CD14-positive monocyte (primary cell): ENCODE measurements around the gene NPEPL1. TPM values are rescaled to one million over a fixed set of nuclear protein-coding genes. Genes with fewer than 3 reads are reported as not detected.
A peak's percentile ranks its signal among the peaks of the same experiment; 100 is the strongest.
"Not testable (repeated sequence)": the region's sequence is repeated elsewhere in the genome, so short reads cannot be mapped to it uniquely, and the experiment has no call there.

Source experiments
- DNase-seq, 3 donors: peaks; one replicate each; pipeline ENCODE4 v3.0.0-alpha.2; 2011 to 2022
- H2AFZ ChIP-seq: 2 replicates; pipeline ENCODE4 v1.6.0; 2012; ENCODE audit warnings: mild to moderate bottlenecking, low read depth, low read length, inconsistent platforms; ENCODE audit not compliant: insufficient read depth, poor library complexity, severe bottlenecking
- H3K27ac ChIP-seq, 2 donors: 1 replicate in 1 of 2; 2 replicates in 1 of 2; pipeline ENCODE4 v1.5.1; 2012 to 2013; ENCODE audit warnings: low read length in 2 of 2, control low read depth in 1 of 2, inconsistent platforms in 1 of 2, low read depth in 1 of 2, mild to moderate bottlenecking in 1 of 2
- H3K27me3 ChIP-seq, 2 donors: one replicate each; pipeline versions ENCODE4 v1.6.0 to v1.6.1; 2011 to 2013; ENCODE audit warnings: low read length in 2 of 2; ENCODE audit not compliant: control insufficient read depth in 2 of 2, insufficient read depth in 2 of 2
- H3K36me3 ChIP-seq, 2 donors: replicated peaks in 1 of 2; 1 replicate in 1 of 2; 2 replicates in 1 of 2; pipeline versions ENCODE4 v1.5.1 to v1.6.1; 2012 to 2013; ENCODE audit warnings: low read length in 2 of 2, control low read depth in 1 of 2, inconsistent platforms in 1 of 2, mild to moderate bottlenecking in 1 of 2; ENCODE audit not compliant: insufficient read depth in 2 of 2, control insufficient read depth in 1 of 2
- H3K4me1 ChIP-seq, 2 donors: 1 replicate in 1 of 2; 2 replicates in 1 of 2; pipeline versions ENCODE4 v1.5.1 to v1.6.1; 2012 to 2013; ENCODE audit warnings: low read length in 2 of 2, control low read depth in 1 of 2, inconsistent platforms in 1 of 2, mild to moderate bottlenecking in 1 of 2, moderate library complexity in 1 of 2; ENCODE audit not compliant: insufficient read depth in 2 of 2, control insufficient read depth in 1 of 2
- H3K4me2 ChIP-seq: replicated peaks from 2 replicates; pipeline ENCODE3; 2012; ENCODE audit warnings: low read length, moderate library complexity, mild to moderate bottlenecking; ENCODE audit not compliant: poor library complexity, severe bottlenecking; ENCODE audit errors: extremely low read depth
- H3K4me3 ChIP-seq, 3 experiments: fragments of 200-600 bp in 1 of 3; sonication (generic) in 1 of 3; replicated peaks in 1 of 3; 1 replicate in 2 of 3; 2 replicates in 1 of 3; pipeline ENCODE4 v1.5.1; 2011 to 2013; ENCODE audit warnings: low read length in 3 of 3, mild to moderate bottlenecking in 3 of 3, control low read depth in 2 of 3, low read depth in 2 of 3, inconsistent platforms in 1 of 3, moderate library complexity in 1 of 3
- H3K79me2 ChIP-seq: 2 replicates; pipeline ENCODE4 v1.6.0; 2012; ENCODE audit warnings: mild to moderate bottlenecking, control low read depth, inconsistent platforms, low read length, moderate library complexity; ENCODE audit not compliant: insufficient read depth
- H3K9ac ChIP-seq: 2 replicates; pipeline ENCODE4 v1.6.0; 2017; ENCODE audit warnings: low read length, mild to moderate bottlenecking; ENCODE audit not compliant: insufficient read depth, poor library complexity, severe bottlenecking
- H3K9me3 ChIP-seq, 2 donors: replicated peaks in 1 of 2; 1 replicate in 1 of 2; 2 replicates in 1 of 2; pipeline versions ENCODE4 v1.5.1 to v1.6.1; 2012 to 2013; ENCODE audit warnings: low read length in 2 of 2, control low read depth in 1 of 2; ENCODE audit not compliant: control insufficient read depth in 1 of 2, insufficient read depth in 1 of 2
- H4K20me1 ChIP-seq: 2 replicates; pipeline ENCODE4 v1.6.0; 2012; ENCODE audit warnings: mild to moderate bottlenecking, low read length, control low read depth, moderate library complexity; ENCODE audit not compliant: insufficient read depth
- H3K27ac Mint-ChIP-seq, 7 donors: one replicate each; pipeline ENCODE4 v1.8.0; 2020; ENCODE audit warnings: mild to moderate bottlenecking in 7 of 7, mixed read lengths in 7 of 7, moderate library complexity in 6 of 7, inconsistent platforms in 2 of 7
- H3K27me3 Mint-ChIP-seq, 3 donors: one replicate each; pipeline ENCODE4 v1.8.0; 2021 to 2022; ENCODE audit warnings: low read depth in 3 of 3, mild to moderate bottlenecking in 3 of 3, mixed read lengths in 3 of 3, moderate library complexity in 3 of 3, inconsistent platforms in 1 of 3
- H3K36me3 Mint-ChIP-seq, 2 donors: one replicate each; pipeline ENCODE4 v1.8.0; 2020; ENCODE audit warnings: mixed read lengths in 2 of 2, inconsistent platforms in 1 of 2, mild to moderate bottlenecking in 1 of 2
- H3K4me1 Mint-ChIP-seq: one replicate; pipeline ENCODE4 v1.8.0; 2020; ENCODE audit warnings: mild to moderate bottlenecking, mixed read lengths
- H3K4me3 Mint-ChIP-seq, 2 donors: one replicate each; pipeline ENCODE4 v1.8.0; 2020; ENCODE audit warnings: mild to moderate bottlenecking in 2 of 2, mixed read lengths in 2 of 2, moderate library complexity in 1 of 2
- H3K9me3 Mint-ChIP-seq, 7 donors: one replicate each; pipeline ENCODE4 v1.8.0; 2020 to 2022; ENCODE audit warnings: mixed read lengths in 7 of 7, mild to moderate bottlenecking in 6 of 7, moderate library complexity in 6 of 7, inconsistent platforms in 2 of 7
- CTCF ChIP-seq: fragments of 200-600 bp; IDR thresholded peaks from one replicate; pipeline ENCODE4 v1.8.0; 2022; ENCODE audit warnings: antibody characterized with exemption, mild to moderate bottlenecking
- WGBS: methylation state at CpG from one replicate; pipeline ENCODE4 v1.1.5; 2013; ENCODE audit warnings: missing lambda C conversion rate; ENCODE audit not compliant: insufficient coverage; 5-methylcytosine and 5-hydroxymethylcytosine counted together
- intact Hi-C, 2 donors: fragments of 100-400 bp; cut with micrococcal nuclease; formaldehyde crosslinking; loops; one replicate each; pipeline versions ENCODE4 v1.15.0 to v1.15.1; 2023
- polyA plus RNA-seq, 3 donors: library from polyadenylated mRNA; depleted of rRNA in 1 of 3; unstranded in 2 of 3; stranded (reverse) in 1 of 3; fragments of 300-500 nt in 2 of 3; fragments of >200 nt in 1 of 3; fragmentation: Illumina TruSeq in 2 of 3; gene quantifications; 1 replicate in 2 of 3; 2 replicates in 1 of 3; pipeline ENCODE4 v1.2.3, GENCODE V29; 2012 to 2021

The NPEPL1 gene
- polyA plus RNA-seq, 3 donors = 37.6 to 109 (median 39.6) TPM

- 87% methylated on average over 25 of the region's 28 CpGs for WGBS
- H3K9ac ChIP-seq = no peak overlapping the region
- no peak overlapping the region for H3K4me3 ChIP-seq
- no peak overlapping the region for H3K27ac ChIP-seq
- no peak for DNase-seq
- H3K4me1 Mint-ChIP-seq = peaks cover under 1% of the 10 kb centered on the region
- H3K27me3 ChIP-seq = peaks cover 0 to 8% of the 10 kb centered on the region in 2 donors
- no peaks in the 10 kb centered on the region for H4K20me1 ChIP-seq
- no peaks in the 10 kb centered on the region for H3K79me2 ChIP-seq
- no peaks in the 10 kb centered on the region for H3K9me3 Mint-ChIP-seq
- TF ChIP-seq CTCF = no peak
- no peaks in the 10 kb centered on the region for H3K36me3 Mint-ChIP-seq
- H3K27ac Mint-ChIP-seq = no peak overlapping the region
- no peaks in the 10 kb centered on the region for H3K9me3 ChIP-seq
- no peaks in the 10 kb centered on the region for H3K36me3 ChIP-seq
- intact Hi-C loops = no loop called here
- peaks cover 9 to 17% (median 16%) of the 10 kb centered on the region in 3 donors for H3K27me3 Mint-ChIP-seq
- no peak overlapping the region for H2AFZ ChIP-seq
- H3K4me2 ChIP-seq = no peak overlapping the region
- H3K4me1 ChIP-seq = no peaks in the 10 kb centered on the region
- H3K4me3 Mint-ChIP-seq = peak overlapping the region in 1 of 2 donors; percentile 13
These were observed 63.3 kb downstream of the NPEPL1 start for GRCh38 chr20:58755766-58756449.

GRCh38 chr20:58756450-58756775 lies 63.8 kb downstream of the NPEPL1 start:
- no peak overlapping the region for H3K27ac Mint-ChIP-seq
- intact Hi-C loops = no loop called here
- Histone ChIP-seq H3K36me3 (no peaks in the 10 kb centered on the region), H3K79me2 (no peaks in the 10 kb centered on the region), H2AFZ (no peak overlapping the region), H3K27me3 (peaks cover 0 to 8% of the 10 kb centered on the region in 2 donors), H3K4me3 (no peak overlapping the region), H3K9me3 (no peaks in the 10 kb centered on the region), H4K20me1 (no peaks in the 10 kb centered on the region), H3K27ac (no peak overlapping the region), H3K9ac (no peak overlapping the region), H3K4me1 (no peaks in the 10 kb centered on the region), H3K4me2 (no peak overlapping the region)
- H3K27me3 Mint-ChIP-seq = peaks cover 9 to 16% (median 12%) of the 10 kb centered on the region in 3 donors
- no peak for TF ChIP-seq CTCF
- DNase-seq = no peak
- H3K36me3 Mint-ChIP-seq = no peaks in the 10 kb centered on the region
- peaks cover 2% of the 10 kb centered on the region for H3K4me1 Mint-ChIP-seq
- no peaks in the 10 kb centered on the region for H3K9me3 Mint-ChIP-seq
- H3K4me3 Mint-ChIP-seq = no peak overlapping the region
- WGBS = 43% methylated on average over 1 of the region's 7 CpGs

GRCh38 chr20:58757647-58758046 lies 65.0 kb downstream of the NPEPL1 start:
- H3K79me2 ChIP-seq, H3K4me3 ChIP-seq, H3K4me1 Mint-ChIP-seq, H3K9me3 Mint-ChIP-seq, H3K27me3 ChIP-seq, intact Hi-C loops, H3K36me3 Mint-ChIP-seq, H4K20me1 ChIP-seq, H3K9ac ChIP-seq, H3K4me1 ChIP-seq, H3K4me3 Mint-ChIP-seq, H3K36me3 ChIP-seq, H2AFZ ChIP-seq, H3K4me2 ChIP-seq, DNase-seq, H3K9me3 ChIP-seq, H3K27ac ChIP-seq: not testable (repeated sequence)
- WGBS = 100% methylated on average over 3 of the region's 5 CpGs
- peak overlapping the region in 1 of 7 donors; percentile 38 for H3K27ac Mint-ChIP-seq
- peaks cover 9 to 19% (median 10%) of the 10 kb centered on the region in 3 donors for H3K27me3 Mint-ChIP-seq
